DMS53 treated with DMSO at 0.1 percent for 48 hours (cell line): Measurements from ENCODE around the gene NCCRP1.
"Not testable (repeated sequence)": the region's sequence is repeated elsewhere in the genome, so short reads cannot be mapped to it uniquely, and the experiment has no call there.

ENCODE experiments used
- DNase-seq: peaks from one replicate; lab custom pipeline; 2025; ENCODE audit not compliant: unreplicated experiment; lab: John Stamatoyannopoulos, UW

The NCCRP1 gene

GRCh38 chr19:39243741-39244140, 47.0 kb downstream of the NCCRP1 start:
- not testable (repeated sequence) for DNase-seq

DNA sequence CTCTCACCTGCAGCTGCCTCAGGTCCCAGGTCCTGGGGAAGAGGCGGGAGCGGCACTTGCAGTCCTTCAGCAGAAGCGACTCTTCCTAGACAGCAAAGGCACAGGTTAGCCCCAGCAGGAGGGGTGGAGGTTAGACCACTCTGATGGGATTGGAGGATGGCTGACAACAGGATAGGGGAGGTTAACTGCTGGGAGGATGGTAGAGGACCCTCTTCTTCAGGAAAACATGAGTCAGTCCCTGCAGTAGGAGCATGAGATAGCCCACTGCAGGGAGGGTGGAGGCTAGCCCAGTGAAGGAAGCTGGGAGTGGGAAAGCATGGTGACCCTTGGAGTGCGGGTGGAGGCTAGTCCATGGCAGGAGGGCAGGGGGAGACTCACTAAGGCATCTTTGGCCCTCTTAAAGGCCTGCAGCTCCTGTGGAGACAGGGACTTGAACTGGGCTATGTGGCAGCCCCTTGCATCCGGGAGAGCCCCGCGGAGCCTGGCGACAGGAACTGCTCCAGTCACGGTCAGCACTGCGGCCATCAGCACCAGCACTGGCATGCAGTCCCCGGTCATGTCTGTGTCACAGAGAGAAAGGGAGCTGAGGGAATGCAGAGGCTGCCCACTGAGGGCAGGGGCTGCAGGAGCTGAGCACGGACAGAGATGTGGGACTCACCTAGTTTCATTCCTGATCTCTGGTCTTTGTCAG, 47.8 kb downstream of the NCCRP1 start, which contains the start of gene IFNL3:
IFNL3 (minus strand) TSS at position 597 of the 691 bp plus-strand sequence; CDS start at position 558, 39 bp downstream.
- not testable (repeated sequence) for DNase-seq

GRCh38 chr19:39245166-39245565, 48.4 kb downstream of the NCCRP1 start:
- not testable (repeated sequence) for DNase-seq

- DNase-seq = no peak
These were observed 50.3 kb downstream of the NCCRP1 start for GRCh38 chr19:39246951-39247669.

- DNase-seq = no peak
These were observed 51.2 kb downstream of the NCCRP1 start for GRCh38 chr19:39247701-39248664.

- DNase-seq = no peak
These were observed 52.0 kb downstream of the NCCRP1 start, which contains the start of gene IFNL4 for GRCh38 chr19:39248806-39249205. Gene IFNL4, minus strand, starts transcription at chr19:39248856.

- no peak for DNase-seq
These were observed 54.3 kb downstream of the NCCRP1 start for GRCh38 chr19:39251081-39251480.
